Ascending aorta (tissue), 2 donors: ENCODE results near the gene RIBC2. TPM values are rescaled to one million over a fixed set of nuclear protein-coding genes. Genes with fewer than 3 reads are reported as not detected.

Source experiments
- DNase-seq, 2 donors: peaks; one replicate each; pipeline ENCODE4 v3.0.0-alpha.2; 2019; ENCODE audit warnings: low spot score in 2 of 2
- H3K27ac ChIP-seq, 2 donors: fragments of 200-600 bp; sonication (generic); one replicate each; pipeline ENCODE4 v1.5.1; 2016 to 2017; ENCODE audit warnings: mild to moderate bottlenecking in 1 of 2
- H3K27me3 ChIP-seq: fragments of 200-600 bp; sonication (generic); one replicate; pipeline ENCODE4 v1.5.1; 2017
- H3K36me3 ChIP-seq, 2 donors: fragments of 200-600 bp; sonication (generic); one replicate each; pipeline ENCODE4 v1.5.1; 2016
- H3K4me1 ChIP-seq, 2 donors: fragments of 200-600 bp; sonication (generic); one replicate each; pipeline ENCODE4 v1.5.1; 2016 to 2017; ENCODE audit warnings: mild to moderate bottlenecking in 1 of 2
- H3K4me3 ChIP-seq, 2 donors: fragments of 200-600 bp; sonication (generic); one replicate each; pipeline ENCODE4 v1.5.1; 2016 to 2017; ENCODE audit warnings: mild to moderate bottlenecking in 1 of 2
- H3K9me3 ChIP-seq, 2 donors: fragments of 200-600 bp; sonication (generic); one replicate each; pipeline ENCODE4 v1.5.1; 2016
- CTCF ChIP-seq, 3 experiments: fragments of 200-600 bp in 2 of 3; fragments of 450-650 bp in 1 of 3; sonication (generic) in 2 of 3; IDR thresholded peaks; one replicate each; pipeline ENCODE4 v1.5.1; 2016 to 2019; ENCODE audit warnings: antibody characterized with exemption in 3 of 3, mild to moderate bottlenecking in 1 of 3, moderate library complexity in 1 of 3
- intact Hi-C: fragments of 100-400 bp; cut with DNase I; formaldehyde crosslinking; loops from one replicate; pipeline ENCODE4 v1.15.1; 2023
- total RNA-seq: library from RNA; depleted of rRNA; stranded (reverse); fragments of >200 nt; gene quantifications from one replicate; pipeline ENCODE4 v1.1.0, GENCODE V29; 2016

RIBC2 gene
- total RNA-seq, 1 donor from 2014 or later, result not detected

DNA sequence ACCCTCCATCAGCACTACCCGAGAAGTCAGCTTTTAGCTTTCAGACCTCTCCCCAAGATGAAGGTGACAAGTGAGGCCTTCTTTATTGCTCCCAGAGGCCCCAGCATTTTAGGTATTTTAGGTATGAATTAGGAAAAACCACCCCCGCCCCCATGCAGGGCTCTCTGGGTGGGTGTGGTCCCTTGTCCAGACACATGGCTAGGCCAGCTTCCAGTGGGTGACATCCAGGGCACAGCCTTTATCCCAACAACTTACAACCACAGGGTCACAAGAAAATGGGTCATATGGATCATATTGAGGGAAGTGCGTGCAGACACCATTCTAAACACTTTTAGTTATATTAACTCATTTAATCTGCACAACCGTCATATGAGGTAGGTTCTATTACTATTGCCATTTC, 42.1 kb downstream of the RIBC2 start:
- TF ChIP-seq CTCF (IDR thresholded peaks at IDR 0.05), result no peak
- intact Hi-C loops, result no loop called here
- peaks cover 5 to 14% of the 10 kb centered on the region in 2 donors for H3K4me1 ChIP-seq
- DNase-seq, result no peak
- no peaks in the 10 kb centered on the region for H3K36me3 ChIP-seq
- no peaks in the 10 kb centered on the region for H3K27me3 ChIP-seq
- H3K4me3 ChIP-seq, result no peak overlapping the region
- no peak overlapping the region for H3K27ac ChIP-seq
- H3K9me3 ChIP-seq, result no peaks in the 10 kb centered on the region

- Histone ChIP-seq H3K4me3 (no peak overlapping the region), H3K27ac (no peak overlapping the region), H3K36me3 (no peaks in the 10 kb centered on the region), H3K4me1 (peaks cover 3 to 11% of the 10 kb centered on the region in 2 donors), H3K9me3 (no peaks in the 10 kb centered on the region), H3K27me3 (no peaks in the 10 kb centered on the region)
- intact Hi-C loops, result no loop called here
- DNase-seq, result no peak
- TF ChIP-seq CTCF (IDR thresholded peaks at IDR 0.05), result no peak
These were observed 43.3 kb downstream of the RIBC2 start for GRCh38 chr22:45456811-45457210.

GRCh38 chr22:45458532-45458931, 45.0 kb downstream of the RIBC2 start:
- intact Hi-C loops, result no loop called here
- Histone ChIP-seq H3K4me3 (no peak overlapping the region), H3K27ac (no peak overlapping the region), H3K9me3 (no peaks in the 10 kb centered on the region), H3K27me3 (no peaks in the 10 kb centered on the region), H3K36me3 (no peaks in the 10 kb centered on the region), H3K4me1 (peaks cover 0 to 7% of the 10 kb centered on the region in 2 donors)
- no peak for DNase-seq
- no peak for TF ChIP-seq CTCF (IDR thresholded peaks at IDR 0.05)

GRCh38 chr22:45459235-45459634, 45.7 kb downstream of the RIBC2 start:
- peaks cover 0 to 7% of the 10 kb centered on the region in 2 donors for H3K4me1 ChIP-seq
- no peak for DNase-seq
- H3K27ac ChIP-seq, result peak overlapping the region; percentile 19 to 63
- no peak overlapping the region for H3K4me3 ChIP-seq
- intact Hi-C loops, result no loop called here
- H3K27me3 ChIP-seq, result no peaks in the 10 kb centered on the region
- no peaks in the 10 kb centered on the region for H3K9me3 ChIP-seq
- H3K36me3 ChIP-seq, result no peaks in the 10 kb centered on the region
- TF ChIP-seq CTCF (IDR thresholded peaks at IDR 0.05), result no peak

- no peak for TF ChIP-seq CTCF (IDR thresholded peaks at IDR 0.05)
- Histone ChIP-seq H3K27me3 (no peaks in the 10 kb centered on the region), H3K27ac (peak overlapping the region; percentile 19 to 63), H3K4me3 (no peak overlapping the region), H3K4me1 (peaks cover 0 to 7% of the 10 kb centered on the region in 2 donors), H3K36me3 (no peaks in the 10 kb centered on the region), H3K9me3 (no peaks in the 10 kb centered on the region)
- intact Hi-C loops, result no loop called here
- no peak for DNase-seq
These were observed 47.0 kb downstream of the RIBC2 start for GRCh38 chr22:45460288-45461109.
